Astrocyte (in vitro differentiated cells and primary cell): ENCODE data around the gene ADARB2.

ENCODE experiments used
- EZH2 ChIP-seq: IDR thresholded peaks from 2 replicates; pipeline ENCODE4 v1.6.1; 2012; ENCODE audit warnings: mild to moderate bottlenecking, low read length, inconsistent platforms; ENCODE audit not compliant: insufficient read depth
- TF ChIP-seq, protein P1 (sequence below): IDR thresholded peaks from 2 replicates; pipeline ENCODE4 v1.5.1; 2011; ENCODE audit warnings: low read depth, mild to moderate bottlenecking, inconsistent platforms, low read length, moderate library complexity; ENCODE audit not compliant: insufficient read depth

DNA sequence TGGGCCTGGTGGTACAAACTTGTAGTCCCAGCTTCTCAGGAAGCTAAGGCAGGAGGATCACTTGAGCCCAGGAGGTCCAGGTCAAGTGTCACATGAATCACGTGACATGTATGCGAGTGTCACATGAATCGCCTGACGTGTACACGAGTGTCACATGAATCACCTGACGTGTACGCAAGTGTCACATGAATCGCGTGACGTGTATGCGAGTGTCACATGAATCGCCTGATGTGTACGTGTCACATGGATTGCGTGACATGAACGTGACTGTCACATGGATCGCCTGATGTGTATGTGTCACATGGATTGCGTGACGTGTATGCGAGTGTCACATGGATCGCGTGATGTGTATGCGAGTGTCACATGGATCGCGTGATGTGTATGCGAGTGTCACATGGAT, 9.5 kb upstream of the ADARB2 start:
- no peak for TF ChIP-seq EZH2
- TF ChIP-seq, protein P1, sequence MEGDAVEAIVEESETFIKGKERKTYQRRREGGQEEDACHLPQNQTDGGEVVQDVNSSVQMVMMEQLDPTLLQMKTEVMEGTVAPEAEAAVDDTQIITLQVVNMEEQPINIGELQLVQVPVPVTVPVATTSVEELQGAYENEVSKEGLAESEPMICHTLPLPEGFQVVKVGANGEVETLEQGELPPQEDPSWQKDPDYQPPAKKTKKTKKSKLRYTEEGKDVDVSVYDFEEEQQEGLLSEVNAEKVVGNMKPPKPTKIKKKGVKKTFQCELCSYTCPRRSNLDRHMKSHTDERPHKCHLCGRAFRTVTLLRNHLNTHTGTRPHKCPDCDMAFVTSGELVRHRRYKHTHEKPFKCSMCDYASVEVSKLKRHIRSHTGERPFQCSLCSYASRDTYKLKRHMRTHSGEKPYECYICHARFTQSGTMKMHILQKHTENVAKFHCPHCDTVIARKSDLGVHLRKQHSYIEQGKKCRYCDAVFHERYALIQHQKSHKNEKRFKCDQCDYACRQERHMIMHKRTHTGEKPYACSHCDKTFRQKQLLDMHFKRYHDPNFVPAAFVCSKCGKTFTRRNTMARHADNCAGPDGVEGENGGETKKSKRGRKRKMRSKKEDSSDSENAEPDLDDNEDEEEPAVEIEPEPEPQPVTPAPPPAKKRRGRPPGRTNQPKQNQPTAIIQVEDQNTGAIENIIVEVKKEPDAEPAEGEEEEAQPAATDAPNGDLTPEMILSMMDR = no peak
